OCI-LY1 (cell line): ENCODE results near the gene ELMOD2.

Source experiments
- CTCF ChIP-seq: fragments of 200-600 bp; sonication (generic), shearing (Covaris generic); IDR thresholded peaks from 2 replicates; pipeline ENCODE4 v1.5.1; 2017; ENCODE audit warnings: mild to moderate bottlenecking, antibody characterized with exemption, low read length, moderate library complexity, mixed read lengths
- EZH2 ChIP-seq: fragments of 200-600 bp; sonication (generic), shearing (Covaris generic); IDR thresholded peaks from 2 replicates; pipeline ENCODE4 v1.8.0; 2017; ENCODE audit warnings: borderline replicate concordance, mixed run types, mild to moderate bottlenecking, antibody characterized with exemption, low read length, moderate library complexity, mixed read lengths

GRCh38 chr4:140523370-140523856 is 555 bp upstream of the ELMOD2 start:
- TF ChIP-seq EZH2 (no peak), CTCF (no peak)
